Measurements from ENCODE around the gene PAEP. TPM values are rescaled to one million over a fixed set of nuclear protein-coding genes. Genes with fewer than 3 reads are reported as not detected.
A peak's percentile ranks its signal among the peaks of the same experiment; 100 is the strongest.
"Not testable (repeated sequence)": the region's sequence is repeated elsewhere in the genome, so short reads cannot be mapped to it uniquely, and the experiment has no call there.

PAEP gene
- total and polyA plus RNA-seq, 8 donors: not detected

DNA sequence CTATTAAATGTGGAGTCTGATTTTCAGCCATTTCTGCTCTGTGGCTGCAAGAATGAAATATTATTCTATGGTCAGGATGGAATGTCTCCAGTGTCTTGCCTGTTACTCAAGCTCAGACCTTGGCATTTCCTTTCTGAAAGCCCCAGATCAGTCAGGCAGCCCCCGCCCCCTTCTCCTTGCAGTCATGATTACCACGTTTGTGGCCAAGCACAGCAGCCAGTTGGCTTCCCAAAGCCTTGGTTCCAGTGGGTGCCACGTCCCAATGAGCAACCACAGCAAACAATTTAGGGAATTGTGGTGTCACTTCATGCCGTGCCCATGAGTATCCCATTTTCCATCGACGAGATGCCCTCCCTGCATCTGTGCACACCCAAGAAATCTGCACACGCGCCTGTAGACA, 25.3 kb upstream of the PAEP start:
- H3K27ac ChIP-seq: no peak overlapping the region
- no peaks in the 10 kb centered on the region for H3K36me3 ChIP-seq
- peak in 1 of 2 donors; percentile 10 for DNase-seq
- no peaks in the 10 kb centered on the region for H3K4me1 ChIP-seq
- TF ChIP-seq POLR2A (IDR thresholded peaks at IDR 0.05) (no peak), POLR2AphosphoS5 (IDR thresholded peaks at IDR 0.05) (no peak), EP300 (IDR thresholded peaks at IDR 0.05) (no peak)
- TF ChIP-seq, protein P1, sequence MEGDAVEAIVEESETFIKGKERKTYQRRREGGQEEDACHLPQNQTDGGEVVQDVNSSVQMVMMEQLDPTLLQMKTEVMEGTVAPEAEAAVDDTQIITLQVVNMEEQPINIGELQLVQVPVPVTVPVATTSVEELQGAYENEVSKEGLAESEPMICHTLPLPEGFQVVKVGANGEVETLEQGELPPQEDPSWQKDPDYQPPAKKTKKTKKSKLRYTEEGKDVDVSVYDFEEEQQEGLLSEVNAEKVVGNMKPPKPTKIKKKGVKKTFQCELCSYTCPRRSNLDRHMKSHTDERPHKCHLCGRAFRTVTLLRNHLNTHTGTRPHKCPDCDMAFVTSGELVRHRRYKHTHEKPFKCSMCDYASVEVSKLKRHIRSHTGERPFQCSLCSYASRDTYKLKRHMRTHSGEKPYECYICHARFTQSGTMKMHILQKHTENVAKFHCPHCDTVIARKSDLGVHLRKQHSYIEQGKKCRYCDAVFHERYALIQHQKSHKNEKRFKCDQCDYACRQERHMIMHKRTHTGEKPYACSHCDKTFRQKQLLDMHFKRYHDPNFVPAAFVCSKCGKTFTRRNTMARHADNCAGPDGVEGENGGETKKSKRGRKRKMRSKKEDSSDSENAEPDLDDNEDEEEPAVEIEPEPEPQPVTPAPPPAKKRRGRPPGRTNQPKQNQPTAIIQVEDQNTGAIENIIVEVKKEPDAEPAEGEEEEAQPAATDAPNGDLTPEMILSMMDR (IDR thresholded peaks at IDR 0.05): no peak
- H3K27me3 ChIP-seq: peaks cover 0 to 59% (median 0%) of the 10 kb centered on the region in 3 donors
- intact Hi-C loops (cut with DNase I; ENCODE audit: low total_unique reads): no loop called here
- H3K4me3 ChIP-seq: no peak overlapping the region
- WGBS, 5 donors: 70 to 82% (median 77%) methylated on average over 8 of the region's 8 CpGs
- no peaks in the 10 kb centered on the region for H3K9me3 ChIP-seq

DNA sequence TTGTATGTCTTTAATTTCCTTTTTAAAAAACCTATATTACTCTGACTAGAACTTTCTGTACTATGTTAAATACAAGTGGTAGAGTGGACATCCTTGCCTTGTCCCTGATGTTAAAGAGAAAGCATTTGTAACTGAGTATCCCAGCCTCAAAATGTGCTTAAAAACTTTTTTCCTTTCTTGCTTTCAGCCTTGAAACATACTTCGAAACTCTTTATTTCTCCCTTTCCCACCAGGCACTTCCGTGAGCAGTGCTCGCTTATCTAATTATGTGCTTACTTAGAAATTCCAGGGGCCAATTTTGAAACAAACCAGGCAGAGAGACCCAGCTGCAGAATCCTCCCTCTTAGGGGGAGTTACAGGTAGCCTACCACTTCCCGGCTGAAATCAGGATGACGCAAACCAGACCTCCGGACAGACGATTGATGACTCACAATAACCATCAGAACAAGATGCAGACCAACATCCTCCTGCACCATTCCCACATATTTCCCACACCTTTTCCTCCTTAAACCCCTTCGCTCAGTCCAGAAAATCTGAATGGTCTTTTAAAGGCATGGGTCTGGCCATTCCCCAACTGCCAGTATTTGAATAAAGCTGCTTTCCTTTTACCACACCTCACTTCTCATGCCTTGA, 18.2 kb upstream of the PAEP start:
- intact Hi-C loops (cut with DNase I; ENCODE audit: low total_unique reads); H3K27ac ChIP-seq; H3K4me1 ChIP-seq; H3K36me3 ChIP-seq; H3K4me3 ChIP-seq; H3K9me3 ChIP-seq: not testable (repeated sequence)
- 44 to 61% (median 49%) methylated on average over 8 of the region's 8 CpGs for WGBS, 5 donors
- peaks cover 0 to 43% (median 0%) of the 10 kb centered on the region in 3 donors for H3K27me3 ChIP-seq
- DNase-seq: peak in 1 of 2 donors; percentile 20

DNA sequence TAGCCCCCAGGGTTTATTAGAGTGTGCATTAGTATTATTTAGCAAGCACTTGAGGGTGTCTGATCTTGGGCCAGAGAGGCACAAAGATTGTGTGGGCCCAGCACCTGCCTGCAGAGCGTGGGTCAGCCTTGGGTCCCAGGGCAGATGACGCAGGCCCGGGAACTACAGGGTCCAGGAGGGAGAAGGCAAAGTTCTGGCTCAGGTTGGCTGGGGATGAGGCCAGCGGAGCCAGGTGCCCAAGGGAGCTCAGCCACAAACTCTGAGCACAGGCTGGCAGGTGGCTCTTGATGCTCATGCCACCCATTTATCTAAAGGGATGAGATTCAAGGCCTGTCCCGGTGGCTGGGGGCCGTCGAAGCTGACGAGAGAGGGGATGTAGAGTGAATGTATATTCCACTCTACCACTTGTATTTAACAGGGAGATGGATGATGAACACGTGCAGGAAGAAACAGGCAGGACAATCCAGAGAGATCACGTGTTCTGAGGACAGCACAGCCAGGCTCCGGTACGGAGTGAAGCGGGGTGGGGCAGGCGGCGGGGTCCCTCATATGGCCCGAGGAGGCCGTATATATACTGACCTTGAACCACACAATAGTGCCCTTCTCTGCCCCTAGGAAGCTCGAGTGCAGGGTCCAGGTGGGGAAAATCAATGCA, 16.4 kb upstream of the PAEP start:
- Histone ChIP-seq H3K27ac (no peak overlapping the region), H3K4me1 (no peaks in the 10 kb centered on the region), H3K36me3 (no peaks in the 10 kb centered on the region), H3K27me3 (peaks cover 0 to 33% (median 0%) of the 10 kb centered on the region in 3 donors), H3K9me3 (no peaks in the 10 kb centered on the region), H3K4me3 (no peak overlapping the region)
- no peak for TF ChIP-seq POLR2AphosphoS5 (IDR thresholded peaks at IDR 0.05)
- TF ChIP-seq POLR2A (IDR thresholded peaks at IDR 0.05): no peak
- no peak for TF ChIP-seq EP300 (IDR thresholded peaks at IDR 0.05)
- TF ChIP-seq, protein P1 (IDR thresholded peaks at IDR 0.05): no peak
- intact Hi-C loops (cut with DNase I; ENCODE audit: low total_unique reads): no loop called here
- WGBS, 5 donors: 77 to 86% (median 80%) methylated on average over 17 to 18 of the region's 18 CpGs
- DNase-seq: peak in 1 of 2 donors; percentile 17

DNA sequence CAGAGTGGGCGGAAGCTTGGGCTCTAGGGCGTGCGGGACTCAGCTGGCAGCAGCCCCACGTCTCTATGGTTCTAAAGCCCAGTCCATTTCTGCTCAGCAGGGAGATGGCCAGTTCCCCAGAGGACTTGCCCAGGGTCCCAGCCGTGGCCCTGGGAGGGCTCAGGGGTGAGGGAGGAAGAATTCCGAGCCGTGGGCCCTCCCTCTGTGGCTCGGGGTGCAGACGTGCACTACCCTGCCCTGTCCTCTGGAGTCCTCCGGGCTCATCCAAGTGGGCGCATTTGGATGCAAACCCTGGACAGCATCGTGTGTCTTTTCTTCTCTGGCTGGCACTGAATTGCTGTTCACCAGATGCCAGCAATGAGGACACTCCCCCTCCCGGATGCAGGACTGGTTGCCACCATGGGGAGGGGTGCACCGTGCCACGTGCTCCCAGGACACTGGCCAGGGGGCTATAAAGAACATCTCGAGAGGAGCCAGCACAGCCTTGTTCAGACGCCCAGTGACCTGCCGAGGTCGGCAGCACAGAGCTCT, 15.8 kb upstream of the PAEP start, which contains the start of gene OBP2A:
TSS of gene OBP2A (plus strand) at position 481 of the 531 bp plus-strand sequence. CDS start 55 bp downstream, outside the sequence.
- DNase-seq; H3K4me3 ChIP-seq; H3K9me3 ChIP-seq; H3K4me1 ChIP-seq; intact Hi-C loops (cut with DNase I; ENCODE audit: low total_unique reads); H3K27ac ChIP-seq; H3K36me3 ChIP-seq: not testable (repeated sequence)
- WGBS, 5 donors: 63 to 74% (median 69%) methylated on average over 10 to 13 of the region's 19 CpGs
- H3K27me3 ChIP-seq: peaks cover 0 to 31% (median 0%) of the 10 kb centered on the region in 3 donors

DNA sequence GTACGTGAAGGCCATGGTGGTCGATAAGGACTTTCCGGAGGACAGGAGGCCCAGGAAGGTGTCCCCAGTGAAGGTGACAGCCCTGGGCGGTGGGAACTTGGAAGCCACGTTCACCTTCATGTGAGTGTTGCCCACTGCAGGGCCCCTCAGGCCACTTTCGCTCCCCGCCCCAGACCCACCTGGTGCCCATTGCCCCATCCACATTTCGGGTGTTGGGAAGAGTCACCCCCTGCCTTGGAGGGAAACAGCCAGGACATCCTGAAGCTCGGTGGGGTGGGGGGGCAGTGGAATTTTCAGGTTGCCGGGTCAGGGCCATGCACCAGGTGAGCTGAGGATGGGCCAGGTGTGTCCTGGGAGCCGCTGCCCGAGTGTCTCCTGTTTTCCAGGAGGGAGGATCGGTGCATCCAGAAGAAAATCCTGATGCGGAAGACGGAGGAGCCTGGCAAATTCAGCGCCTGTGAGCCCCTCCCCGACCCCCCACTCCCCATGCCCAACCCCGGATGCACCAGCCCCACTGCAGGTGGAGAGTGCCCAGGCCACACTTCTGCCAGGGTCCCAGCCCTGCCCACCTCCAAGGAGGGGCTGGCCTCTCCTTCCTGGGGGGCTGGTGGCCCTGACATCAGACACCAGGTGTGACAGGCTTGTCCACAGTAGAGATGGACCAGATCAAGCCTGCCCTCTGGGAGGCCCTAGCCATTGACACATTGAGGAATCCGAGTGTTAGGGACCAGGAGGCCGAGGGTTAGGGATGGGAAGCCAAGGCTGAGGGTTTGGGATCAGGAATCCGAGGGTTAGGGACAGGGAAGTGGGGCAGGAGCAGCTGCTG, 14.6 kb upstream of the PAEP start:
- H3K9me3 ChIP-seq; intact Hi-C loops (cut with DNase I; ENCODE audit: low total_unique reads); H3K4me1 ChIP-seq; H3K36me3 ChIP-seq; H3K27ac ChIP-seq; H3K4me3 ChIP-seq: not testable (repeated sequence)
- peaks cover 0 to 31% (median 0%) of the 10 kb centered on the region in 3 donors for H3K27me3 ChIP-seq
- DNase-seq: peak in 1 of 2 donors; percentile 21
- WGBS, 5 donors: 64 to 83% (median 76%) methylated on average over 9 to 20 of the region's 21 CpGs
